Upper lobe of left lung (tissue), 6 donors: Measurements from ENCODE around the gene RPS27L. TPM values are rescaled to one million over a fixed set of nuclear protein-coding genes. Genes with fewer than 3 reads are reported as not detected.
A peak's percentile ranks its signal among the peaks of the same experiment; 100 is the strongest.
"Not testable (repeated sequence)": the region's sequence is repeated elsewhere in the genome, so short reads cannot be mapped to it uniquely, and the experiment has no call there.

Source experiments
- ATAC-seq, 2 donors: fragments of 200-7000 bp; cut with Tn5 transposase; one replicate each; pipeline ENCODE4 v1.9.1; 2022; ENCODE audit warnings: mild to moderate bottlenecking in 2 of 2, moderate library complexity in 2 of 2; ENCODE audit not compliant: low FRiP score in 2 of 2
- DNase-seq, 2 donors: peaks; one replicate each; pipeline ENCODE4 v3.0.0-alpha.2; 2019 to 2020
- H3K27ac ChIP-seq, 4 donors: fragments of 200-600 bp; sonication (generic); one replicate each; pipeline ENCODE4 v1.5.1; 2016 to 2019
- H3K27me3 ChIP-seq, 4 donors: fragments of 200-600 bp; sonication (generic); one replicate each; pipeline ENCODE4 v1.5.1; 2017 to 2019
- H3K36me3 ChIP-seq, 4 donors: fragments of 200-600 bp; sonication (generic); one replicate each; pipeline ENCODE4 v1.5.1; 2016 to 2019
- H3K4me1 ChIP-seq, 4 donors: fragments of 200-600 bp; sonication (generic); one replicate each; pipeline ENCODE4 v1.5.1; 2018 to 2019
- H3K4me3 ChIP-seq, 4 donors: fragments of 200-600 bp; sonication (generic); one replicate each; pipeline ENCODE4 v1.5.1; 2017 to 2019; ENCODE audit warnings: mild to moderate bottlenecking in 2 of 4, moderate library complexity in 1 of 4
- H3K9me3 ChIP-seq, 4 donors: fragments of 200-600 bp; sonication (generic); one replicate each; pipeline ENCODE4 v1.5.1; 2018 to 2019
- CTCF ChIP-seq, 6 experiments: fragments of 450-650 bp in 4 of 6; fragments of 200-600 bp in 2 of 6; sonication (generic) in 2 of 6; IDR thresholded peaks; one replicate each; pipeline ENCODE4 v1.5.1; 2016 to 2019; ENCODE audit warnings: antibody characterized with exemption in 6 of 6
- EP300 ChIP-seq, 4 donors: sonication (generic); formaldehyde crosslinking; IDR thresholded peaks; one replicate each; pipeline ENCODE4 v1.5.1; 2017; ENCODE audit warnings: antibody characterized with exemption in 4 of 4, control low read depth in 2 of 4
- POLR2A ChIP-seq, 4 donors: fragments of 450-650 bp; IDR thresholded peaks; one replicate each; pipeline ENCODE4 v1.5.1; 2016 to 2017; ENCODE audit warnings: antibody characterized with exemption in 4 of 4, mild to moderate bottlenecking in 2 of 4
- POLR2AphosphoS5 ChIP-seq, 2 donors: sonication (generic); formaldehyde crosslinking; IDR thresholded peaks; one replicate each; pipeline ENCODE4 v1.5.1; 2017; ENCODE audit warnings: antibody characterized with exemption in 2 of 2
- WGBS, 2 donors: methylation state at CpG; one replicate each; pipeline ENCODE4 v1.1.5; 2017 to 2018; 5-methylcytosine and 5-hydroxymethylcytosine counted together
- total RNA-seq, 6 donors: library from RNA; depleted of rRNA in 4 of 6; stranded (reverse); fragments of >200 nt in 4 of 6; gene quantifications; one replicate each; pipeline versions ENCODE4 v1.1.0 to v1.2.1, GENCODE V29; 2016 to 2021
- donor health status: DM: no; HTN: no; CAD: no; lungs with moderate emphysema.
- donor health status: DM: no; HTN: yes; CAD: no; lungs with severe emphysema.

The RPS27L gene
- total RNA-seq, 6 donors from 2014 or later, result 30.3 to 165 (median 117) TPM

DNA sequence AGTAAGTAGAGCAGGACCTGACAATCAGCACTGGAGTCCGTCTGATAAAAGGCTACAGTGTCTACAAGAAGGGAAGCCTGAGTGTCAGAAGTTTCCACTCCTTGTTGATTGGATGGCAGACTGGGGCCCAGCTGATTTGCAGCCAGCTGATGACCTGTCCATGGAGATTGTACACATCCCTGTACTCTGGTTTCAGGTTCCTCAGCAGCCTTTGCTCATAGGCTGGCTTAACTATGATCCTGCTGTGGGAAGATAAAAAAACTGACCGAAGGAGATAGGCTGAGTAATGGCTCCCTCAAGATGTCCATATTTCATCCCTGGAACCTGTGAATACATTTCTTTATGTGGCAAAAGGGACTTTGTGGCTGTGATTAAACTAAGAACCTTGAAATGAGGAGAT lies 47.4 kb downstream of the RPS27L start:
- H3K4me1 ChIP-seq, result no peaks in the 10 kb centered on the region
- no peak for TF ChIP-seq POLR2A (IDR thresholded peaks at IDR 0.05)
- no peak for TF ChIP-seq EP300 (IDR thresholded peaks at IDR 0.05)
- TF ChIP-seq POLR2AphosphoS5 (IDR thresholded peaks at IDR 0.05), result no peak
- no peak for TF ChIP-seq CTCF (IDR thresholded peaks at IDR 0.05)
- no peak for ATAC-seq
- H3K27ac ChIP-seq, result no peak overlapping the region
- no peak for DNase-seq
- H3K27me3 ChIP-seq, result no peaks in the 10 kb centered on the region
- H3K9me3 ChIP-seq, result no peaks in the 10 kb centered on the region
- H3K36me3 ChIP-seq, result no peaks in the 10 kb centered on the region
- no peak overlapping the region for H3K4me3 ChIP-seq
- WGBS, 2 donors, result 91 to 93% methylated on average over 2 of the region's 2 CpGs

- TF ChIP-seq POLR2A (IDR thresholded peaks at IDR 0.05) (no peak), POLR2AphosphoS5 (IDR thresholded peaks at IDR 0.05) (no peak), CTCF (IDR thresholded peaks at IDR 0.05) (no peak), EP300 (IDR thresholded peaks at IDR 0.05) (no peak)
- Histone ChIP-seq H3K27me3 (no peaks in the 10 kb centered on the region), H3K27ac (no peak overlapping the region), H3K36me3 (no peaks in the 10 kb centered on the region), H3K4me1 (no peaks in the 10 kb centered on the region), H3K4me3 (no peak overlapping the region), H3K9me3 (no peaks in the 10 kb centered on the region)
- WGBS, 2 donors, result 88 to 95% methylated on average over 2 of the region's 2 CpGs
- DNase-seq (no peak), ATAC-seq (no peak)
Measured at GRCh38 chr15:63109498-63109897, 47.8 kb downstream of the RPS27L start.

DNA sequence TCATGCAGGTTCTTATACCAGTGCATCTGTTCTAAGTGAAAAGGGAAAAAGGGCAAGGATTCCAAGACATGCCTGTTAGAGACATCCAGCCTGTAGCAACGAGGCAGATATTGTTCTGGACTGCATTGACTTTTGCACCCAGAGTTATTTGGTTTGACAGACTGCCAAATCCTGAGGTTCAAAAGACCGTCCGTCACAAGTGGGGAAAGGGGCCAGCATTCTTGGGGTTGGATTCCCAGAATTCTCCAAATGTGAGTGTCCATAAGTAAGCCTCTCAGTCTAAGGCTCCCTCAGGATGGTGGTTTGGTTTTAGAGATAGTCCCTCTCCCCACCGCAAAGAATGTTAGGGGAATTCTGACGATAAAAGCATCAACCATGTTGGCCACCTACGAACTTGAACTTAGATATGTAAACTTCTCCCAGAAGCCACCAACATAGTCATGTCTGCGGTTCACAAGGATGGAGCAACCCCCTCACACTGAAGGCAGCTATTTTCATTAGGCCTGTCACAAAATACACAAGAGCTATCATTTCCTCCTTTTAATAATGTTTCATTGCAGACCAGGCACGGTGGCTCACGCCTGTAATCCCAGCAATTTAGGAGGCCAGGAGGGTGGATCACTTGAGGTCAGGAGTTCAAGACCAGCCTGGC lies 49.3 kb downstream of the RPS27L start:
- 31 to 45% methylated on average over 9 of the region's 9 CpGs for WGBS, 2 donors
- DNase-seq, result no peak

GRCh38 chr15:63105354-63105753 lies 51.9 kb downstream of the RPS27L start:
- H3K9me3 ChIP-seq, H3K4me1 ChIP-seq, H3K36me3 ChIP-seq, H3K27ac ChIP-seq, DNase-seq, H3K4me3 ChIP-seq, H3K27me3 ChIP-seq, ATAC-seq: not testable (repeated sequence)
- WGBS, 2 donors, result 73 to 77% methylated on average over 8 of the region's 8 CpGs

More for the DNA sequence above, 49.3 kb downstream of the RPS27L start:
- H3K36me3 ChIP-seq, result no peaks in the 10 kb centered on the region
- no peaks in the 10 kb centered on the region for H3K9me3 ChIP-seq
- H3K4me3 ChIP-seq, result no peak overlapping the region
- no peak for TF ChIP-seq CTCF (IDR thresholded peaks at IDR 0.05)
- TF ChIP-seq POLR2A (IDR thresholded peaks at IDR 0.05), result no peak
- TF ChIP-seq EP300 (IDR thresholded peaks at IDR 0.05), result no peak
- TF ChIP-seq POLR2AphosphoS5 (IDR thresholded peaks at IDR 0.05), result peak in 1 of 2 donors; percentile 17
- no peaks in the 10 kb centered on the region for H3K4me1 ChIP-seq
- ATAC-seq, result peak; percentile 58 to 80
- H3K27me3 ChIP-seq, result no peaks in the 10 kb centered on the region
- H3K27ac ChIP-seq, result peak overlapping the region in 1 of 4 donors; percentile 26

- H3K4me1 ChIP-seq, result no peaks in the 10 kb centered on the region
- TF ChIP-seq CTCF (IDR thresholded peaks at IDR 0.05), result no peak
- no peak for TF ChIP-seq POLR2AphosphoS5 (IDR thresholded peaks at IDR 0.05)
- TF ChIP-seq POLR2A (IDR thresholded peaks at IDR 0.05), result no peak
- no peak for TF ChIP-seq EP300 (IDR thresholded peaks at IDR 0.05)
- no peak overlapping the region for H3K4me3 ChIP-seq
- no peak overlapping the region for H3K27ac ChIP-seq
- ATAC-seq (no peak), DNase-seq (no peak)
- WGBS, 2 donors, result 51 to 58% methylated on average over 7 of the region's 7 CpGs
- no peaks in the 10 kb centered on the region for H3K9me3 ChIP-seq
- no peaks in the 10 kb centered on the region for H3K27me3 ChIP-seq
- no peaks in the 10 kb centered on the region for H3K36me3 ChIP-seq
Measured at GRCh38 chr15:63104727-63105126, 52.5 kb downstream of the RPS27L start.
